GM10847 (cell line): Measurements from ENCODE around the gene RNF2.

ENCODE experiments used
- POLR2A ChIP-seq: IDR thresholded peaks from 2 replicates; pipeline ENCODE4 v1.6.1; 2011; ENCODE audit not compliant: insufficient read length; ENCODE audit errors: extremely low read depth

RNF2 gene

GRCh38 chr1:185137896-185138545 is 92.7 kb downstream of the RNF2 start:
- no peak for TF ChIP-seq POLR2A

- TF ChIP-seq POLR2A, result no peak
These were observed 93.9 kb downstream of the RNF2 start for GRCh38 chr1:185139246-185139645.

- TF ChIP-seq POLR2A, result no peak
These were observed 98.9 kb downstream of the RNF2 start for GRCh38 chr1:185144233-185144632.

GRCh38 chr1:185151215-185151614 is 105.9 kb downstream of the RNF2 start:
- TF ChIP-seq POLR2A, result no peak
